ENCODE data around the gene PCCB. TPM values are rescaled to one million over a fixed set of nuclear protein-coding genes. Genes with fewer than 3 reads are reported as not detected.
"Not testable (repeated sequence)": the region's sequence is repeated elsewhere in the genome, so short reads cannot be mapped to it uniquely, and the experiment has no call there.

PCCB gene
- total RNA-seq, 1 donor from 2014 or later: 104 TPM

GRCh38 chr3:136326316-136326715 lies 76.2 kb downstream of the PCCB start:
- DNase-seq (ENCODE audit: low read depth): no peak

GRCh38 chr3:136327671-136328070 lies 77.5 kb downstream of the PCCB start:
- no peak for DNase-seq (ENCODE audit: low read depth)

- no peak for DNase-seq (ENCODE audit: low read depth)
Observed at GRCh38 chr3:136329593-136329992, 79.5 kb downstream of the PCCB start.

GRCh38 chr3:136330900-136331299 lies 80.8 kb downstream of the PCCB start:
- DNase-seq (ENCODE audit: low read depth): no peak

- DNase-seq (ENCODE audit: low read depth): no peak
Observed at GRCh38 chr3:136332302-136332701, 82.2 kb downstream of the PCCB start.

- peak; percentile 25 for DNase-seq (ENCODE audit: low read depth)
Observed at GRCh38 chr3:136332776-136333175, 82.6 kb downstream of the PCCB start.

GRCh38 chr3:136334209-136334608 lies 84.1 kb downstream of the PCCB start:
- DNase-seq (ENCODE audit: low read depth): no peak

- DNase-seq (ENCODE audit: low read depth): not testable (repeated sequence)
Observed at GRCh38 chr3:136334726-136335125, 84.6 kb downstream of the PCCB start.

- DNase-seq (ENCODE audit: low read depth): peak; percentile 87
Observed at GRCh38 chr3:136336329-136337100, 86.4 kb downstream of the PCCB start.

- no peak for DNase-seq (ENCODE audit: low read depth)
Observed at GRCh38 chr3:136343446-136343845, 93.3 kb downstream of the PCCB start.

GRCh38 chr3:136343873-136344555 lies 93.9 kb downstream of the PCCB start:
- DNase-seq (ENCODE audit: low read depth): peak; percentile 96

- no peak for DNase-seq (ENCODE audit: low read depth)
Observed at GRCh38 chr3:136346486-136346885, 96.3 kb downstream of the PCCB start.

GRCh38 chr3:136350132-136350531 lies 100.0 kb downstream of the PCCB start:
- peak; percentile 93 for DNase-seq (ENCODE audit: low read depth)

- peak; percentile 30 for DNase-seq (ENCODE audit: low read depth)
Observed at GRCh38 chr3:136350557-136350956, 100.4 kb downstream of the PCCB start.

GRCh38 chr3:136351351-136351750 lies 101.2 kb downstream of the PCCB start:
- DNase-seq (ENCODE audit: low read depth): peak; percentile 22

GRCh38 chr3:136351905-136352304 lies 101.8 kb downstream of the PCCB start:
- DNase-seq (ENCODE audit: low read depth): no peak

GRCh38 chr3:136353461-136353860 lies 103.3 kb downstream of the PCCB start:
- no peak for DNase-seq (ENCODE audit: low read depth)

GRCh38 chr3:136366289-136366688 lies 116.1 kb downstream of the PCCB start:
- no peak for DNase-seq (ENCODE audit: low read depth)

- not testable (repeated sequence) for DNase-seq (ENCODE audit: low read depth)
Observed at GRCh38 chr3:136375800-136376199, 125.7 kb downstream of the PCCB start.

- no peak for DNase-seq (ENCODE audit: low read depth)
Observed at GRCh38 chr3:136377508-136377907, 127.4 kb downstream of the PCCB start.

- DNase-seq (ENCODE audit: low read depth): no peak
Observed at GRCh38 chr3:136378011-136378410, 127.9 kb downstream of the PCCB start.
